ENCODE measurements around the gene PFKFB1.

Gene PFKFB1

DNA sequence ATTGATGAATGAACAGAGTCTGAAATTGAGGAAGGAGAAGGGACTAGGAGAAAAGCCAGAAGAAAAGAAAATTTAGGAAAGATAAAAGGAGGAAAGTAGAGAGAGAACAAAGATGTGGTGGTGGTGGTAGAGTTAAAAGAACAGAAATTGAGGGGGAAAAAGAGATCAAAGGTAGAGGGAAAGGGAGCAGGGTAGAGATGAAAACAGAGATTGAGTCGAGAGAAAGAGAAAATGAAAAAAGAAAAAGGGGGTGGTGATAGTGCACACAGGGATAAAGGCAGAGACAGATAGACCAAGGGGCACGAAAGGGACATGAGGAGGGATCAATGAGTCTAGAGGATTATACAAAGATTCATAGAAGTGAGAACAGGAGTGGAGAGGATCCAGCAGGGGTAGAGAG lies 32.9 kb upstream of the PFKFB1 start:
- no peaks in the 10 kb centered on the region for H3K36me3 ChIP-seq (ENCODE audit: insufficient read depth, low read length)
- TF ChIP-seq POLR2AphosphoS5 (IDR thresholded peaks at IDR 0.05; ENCODE audit: borderline replicate concordance, low read depth, low read length) (no peak), EZH2 (IDR thresholded peaks at IDR 0.05) (no peak), FOXP2 (optimal IDR thresholded peaks at IDR 0.05; ENCODE audit: control extremely low read depth, extremely low read length, insufficient read depth) (no peak)
- no peak overlapping the region for H3K9ac ChIP-seq (ENCODE audit: insufficient read length)
- no peaks in the 10 kb centered on the region for H3K9me3 ChIP-seq (ENCODE audit: low read depth, low read length)
- no peak for DNase-seq (ENCODE audit: low read depth, low spot score)
- H3K4me3 ChIP-seq: no peak overlapping the region
- H3K27ac ChIP-seq: no peak overlapping the region

DNA sequence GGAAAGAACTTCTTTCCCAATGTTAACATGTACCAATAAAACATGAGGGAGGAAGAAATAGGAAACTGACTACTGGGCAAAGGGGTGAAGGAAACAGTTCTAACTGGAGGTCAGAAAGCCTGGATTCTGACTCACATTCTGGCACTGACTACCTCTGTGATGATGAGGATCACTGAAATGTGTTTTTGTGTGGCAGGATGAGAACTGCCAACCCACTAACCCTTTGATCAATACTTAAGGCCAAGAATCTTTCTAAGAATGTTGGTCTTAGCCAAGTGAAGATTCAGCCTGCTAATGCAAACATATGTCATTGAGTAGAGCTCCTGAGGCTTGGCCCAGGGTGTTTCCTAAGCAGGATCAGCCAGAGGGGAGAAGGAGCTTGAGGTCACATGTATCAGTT lies 32.2 kb upstream of the PFKFB1 start:
- Histone ChIP-seq H3K4me3 (no peak overlapping the region), H3K9ac (ENCODE audit: insufficient read length) (no peak overlapping the region), H3K36me3 (ENCODE audit: insufficient read depth, low read length) (no peaks in the 10 kb centered on the region), H3K27ac (no peak overlapping the region), H3K9me3 (ENCODE audit: low read depth, low read length) (no peaks in the 10 kb centered on the region)
- no peak for TF ChIP-seq FOXP2 (optimal IDR thresholded peaks at IDR 0.05; ENCODE audit: control extremely low read depth, extremely low read length, insufficient read depth)
- TF ChIP-seq POLR2AphosphoS5 (IDR thresholded peaks at IDR 0.05; ENCODE audit: borderline replicate concordance, low read depth, low read length): no peak
- no peak for TF ChIP-seq EZH2 (IDR thresholded peaks at IDR 0.05)
- DNase-seq (ENCODE audit: low read depth, low spot score): no peak

DNA sequence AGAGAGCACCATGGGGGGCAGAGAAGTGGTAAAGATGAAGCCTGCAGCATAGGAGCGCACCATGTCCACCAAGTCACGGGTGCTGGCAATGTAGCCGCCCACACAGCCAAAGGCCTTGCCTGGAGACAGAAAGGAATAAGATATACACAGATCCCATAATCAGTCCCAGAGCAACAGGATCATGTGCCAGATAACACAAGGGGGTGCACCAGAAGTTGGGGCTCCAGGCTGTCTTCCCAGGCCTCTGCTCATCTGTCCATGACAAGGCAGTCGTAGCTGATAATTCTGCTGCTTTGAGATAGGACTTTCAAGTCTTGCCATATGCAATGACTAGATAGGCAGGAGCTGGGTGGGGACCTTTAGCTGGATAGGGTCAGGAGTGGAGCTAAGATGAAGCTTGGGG lies 20.9 kb upstream of the PFKFB1 start:
- no peak overlapping the region for H3K4me3 ChIP-seq
- no peaks in the 10 kb centered on the region for H3K36me3 ChIP-seq (ENCODE audit: insufficient read depth, low read length)
- no peak overlapping the region for H3K27ac ChIP-seq
- H3K9me3 ChIP-seq (ENCODE audit: low read depth, low read length): no peaks in the 10 kb centered on the region
- no peak overlapping the region for H3K9ac ChIP-seq (ENCODE audit: insufficient read length)
- no peak for TF ChIP-seq EZH2 (IDR thresholded peaks at IDR 0.05)
- TF ChIP-seq FOXP2 (optimal IDR thresholded peaks at IDR 0.05; ENCODE audit: control extremely low read depth, extremely low read length, insufficient read depth): no peak
- no peak for TF ChIP-seq POLR2AphosphoS5 (IDR thresholded peaks at IDR 0.05; ENCODE audit: borderline replicate concordance, low read depth, low read length)
- DNase-seq (ENCODE audit: low read depth, low spot score): no peak

DNA sequence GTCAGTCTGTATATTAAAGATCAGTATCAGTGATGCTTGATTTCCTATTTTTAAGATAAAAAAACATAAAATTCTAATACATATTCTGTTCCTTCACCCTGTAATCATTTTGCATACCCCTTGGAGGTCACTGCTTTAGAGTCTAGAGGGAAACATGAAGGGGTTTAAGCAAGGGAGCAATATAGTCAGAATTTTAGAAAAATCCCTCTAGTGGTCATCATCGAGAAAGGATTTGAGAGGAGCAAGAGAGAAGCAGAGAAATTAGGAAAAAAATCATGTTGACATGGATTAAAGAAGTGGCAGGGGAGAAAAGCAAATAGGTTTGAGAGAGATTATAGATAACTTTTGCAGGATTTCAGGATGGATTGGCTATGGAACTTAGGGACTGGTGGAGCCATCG lies 17.3 kb upstream of the PFKFB1 start:
- H3K27ac ChIP-seq: no peak overlapping the region
- no peaks in the 10 kb centered on the region; the same call in 1 of the 2 replicates for H3K36me3 ChIP-seq (ENCODE audit: insufficient read depth, low read length)
- no peak for DNase-seq (ENCODE audit: low read depth, low spot score)
- H3K4me3 ChIP-seq: no peak overlapping the region
- no peak for TF ChIP-seq EZH2 (IDR thresholded peaks at IDR 0.05)
- TF ChIP-seq POLR2AphosphoS5 (IDR thresholded peaks at IDR 0.05; ENCODE audit: borderline replicate concordance, low read depth, low read length): no peak
- TF ChIP-seq FOXP2 (optimal IDR thresholded peaks at IDR 0.05; ENCODE audit: control extremely low read depth, extremely low read length, insufficient read depth): no peak
- no peak overlapping the region for H3K9ac ChIP-seq (ENCODE audit: insufficient read length)
- H3K9me3 ChIP-seq (ENCODE audit: low read depth, low read length): no peaks in the 10 kb centered on the region

DNA sequence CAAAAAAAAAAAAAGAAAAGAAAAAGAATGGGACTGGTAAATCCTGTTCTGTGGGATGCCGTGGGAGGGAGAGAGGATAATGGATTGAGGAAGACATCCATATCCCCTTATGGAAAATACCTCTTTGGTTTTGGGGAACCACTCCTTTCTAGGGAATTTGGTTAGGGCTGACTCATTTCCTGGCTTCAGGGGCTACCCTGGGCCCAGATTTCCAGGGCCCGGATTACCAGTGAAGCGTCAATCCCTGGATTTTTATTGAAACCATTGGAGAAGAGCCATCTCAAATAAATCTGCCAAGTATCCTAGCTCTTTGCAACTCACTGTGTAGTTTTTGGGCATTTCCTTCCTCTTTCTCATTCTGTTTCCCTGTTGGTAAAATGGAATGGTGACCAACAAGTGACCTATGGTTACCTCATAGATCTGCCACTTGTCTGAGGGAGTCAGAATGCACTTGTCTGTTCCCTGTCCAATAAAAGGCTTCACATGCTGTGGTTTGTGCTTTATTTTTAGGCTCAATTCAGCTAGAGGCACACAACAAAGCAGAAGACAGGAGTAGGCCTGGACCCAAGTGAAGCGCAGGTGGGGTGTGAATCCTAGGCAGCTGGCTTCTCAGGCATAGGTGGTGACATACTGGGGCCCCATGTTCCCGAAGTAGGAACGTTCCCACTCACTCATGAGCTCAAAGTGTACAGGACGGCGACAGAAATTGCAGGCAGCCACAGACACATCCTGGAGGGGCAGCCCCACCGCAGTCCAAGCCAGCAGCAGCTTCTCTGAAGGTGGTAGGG lies 14.8 kb upstream of the PFKFB1 start:
- H3K9me3 ChIP-seq (ENCODE audit: low read depth, low read length): no peaks in the 10 kb centered on the region
- H3K9ac ChIP-seq (ENCODE audit: insufficient read length): no peak overlapping the region
- no peak for DNase-seq (ENCODE audit: low read depth, low spot score)
- no peak overlapping the region for H3K4me3 ChIP-seq
- H3K36me3 ChIP-seq (ENCODE audit: insufficient read depth, low read length): peaks cover 14% of the 10 kb centered on the region; the same call in 1 of the 2 replicates
- no peak overlapping the region for H3K27ac ChIP-seq
- no peak for TF ChIP-seq POLR2AphosphoS5 (IDR thresholded peaks at IDR 0.05; ENCODE audit: borderline replicate concordance, low read depth, low read length)
- TF ChIP-seq EZH2 (IDR thresholded peaks at IDR 0.05): no peak
- no peak for TF ChIP-seq FOXP2 (optimal IDR thresholded peaks at IDR 0.05; ENCODE audit: control extremely low read depth, extremely low read length, insufficient read depth)

DNA sequence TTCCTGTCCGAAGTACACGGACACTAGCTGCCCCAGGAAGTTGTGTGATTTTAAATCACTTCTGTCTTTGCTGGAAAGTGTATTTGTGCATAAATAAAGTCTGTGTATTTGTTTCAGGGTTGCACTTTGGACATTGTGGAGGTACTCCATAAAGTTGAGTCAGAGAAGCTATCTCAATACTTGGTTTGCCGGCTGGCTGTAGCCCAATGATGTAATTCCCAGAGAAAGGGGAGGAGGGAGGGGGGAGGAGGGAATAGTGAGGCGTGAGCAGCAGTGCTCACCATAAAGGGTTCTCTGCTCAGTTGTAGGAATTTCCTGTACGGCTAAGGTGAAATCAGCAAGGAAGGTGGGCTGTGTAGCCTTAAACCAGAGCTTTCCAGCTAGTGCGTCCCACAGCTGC lies 13.7 kb upstream of the PFKFB1 start:
- H3K36me3 ChIP-seq (ENCODE audit: insufficient read depth, low read length): peaks cover 26% of the 10 kb centered on the region; the same call in 1 of the 2 replicates
- H3K9me3 ChIP-seq (ENCODE audit: low read depth, low read length): no peaks in the 10 kb centered on the region
- no peak overlapping the region for H3K27ac ChIP-seq
- DNase-seq (ENCODE audit: low read depth, low spot score): no peak
- H3K4me3 ChIP-seq: no peak overlapping the region
- no peak overlapping the region for H3K9ac ChIP-seq (ENCODE audit: insufficient read length)
- TF ChIP-seq EZH2 (IDR thresholded peaks at IDR 0.05): no peak
- TF ChIP-seq FOXP2 (optimal IDR thresholded peaks at IDR 0.05; ENCODE audit: control extremely low read depth, extremely low read length, insufficient read depth): no peak
- TF ChIP-seq POLR2AphosphoS5 (IDR thresholded peaks at IDR 0.05; ENCODE audit: borderline replicate concordance, low read depth, low read length): no peak

DNA sequence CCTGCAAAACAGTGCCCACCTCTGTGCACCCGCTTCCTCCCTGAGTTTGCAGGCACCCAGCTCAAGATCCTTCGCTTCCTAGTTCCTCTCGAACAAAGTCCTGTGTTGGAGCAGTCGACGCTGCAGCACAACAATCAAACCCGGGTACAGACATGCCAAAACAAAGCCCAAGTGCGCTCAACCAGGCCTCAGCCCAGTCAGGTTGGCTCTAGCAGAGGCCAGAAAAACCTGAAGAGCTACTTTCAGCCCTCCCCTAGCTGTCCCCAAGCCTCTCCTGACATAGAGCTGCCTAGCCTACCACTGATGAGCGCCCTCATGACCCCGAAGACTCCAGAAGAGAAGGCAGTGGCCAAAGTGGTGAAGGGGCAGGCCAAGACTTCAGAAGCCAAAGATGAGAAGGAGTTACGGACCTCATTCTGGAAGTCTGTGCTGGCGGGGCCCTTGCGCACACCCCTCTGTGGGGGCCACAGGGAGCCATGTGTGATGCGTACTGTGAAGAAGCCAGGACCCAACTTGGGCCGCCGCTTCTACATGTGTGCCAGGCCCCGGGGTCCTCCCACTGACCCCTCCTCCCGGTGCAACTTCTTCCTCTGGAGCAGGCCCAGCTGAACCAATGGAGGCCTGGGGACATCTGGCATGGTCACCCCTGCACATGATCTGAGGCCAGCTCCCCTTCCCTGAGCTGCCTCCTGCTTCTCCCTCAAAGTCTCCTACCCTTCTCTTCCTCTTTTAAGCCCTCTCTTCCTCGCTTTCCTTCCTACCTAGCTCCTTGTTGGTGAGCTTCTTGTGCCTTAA lies 13.0 kb upstream of the PFKFB1 start:
- Histone ChIP-seq H3K4me3 (no peak overlapping the region), H3K36me3 (ENCODE audit: insufficient read depth, low read length) (peaks cover 32% of the 10 kb centered on the region; the same call in 1 of the 2 replicates), H3K27ac (no peak overlapping the region), H3K9ac (ENCODE audit: insufficient read length) (no peak overlapping the region), H3K9me3 (ENCODE audit: low read depth, low read length) (no peaks in the 10 kb centered on the region)
- TF ChIP-seq POLR2AphosphoS5 (IDR thresholded peaks at IDR 0.05; ENCODE audit: borderline replicate concordance, low read depth, low read length): no peak
- TF ChIP-seq FOXP2 (optimal IDR thresholded peaks at IDR 0.05; ENCODE audit: control extremely low read depth, extremely low read length, insufficient read depth): no peak
- no peak for TF ChIP-seq EZH2 (IDR thresholded peaks at IDR 0.05)
- DNase-seq (ENCODE audit: low read depth, low spot score): no peak

DNA sequence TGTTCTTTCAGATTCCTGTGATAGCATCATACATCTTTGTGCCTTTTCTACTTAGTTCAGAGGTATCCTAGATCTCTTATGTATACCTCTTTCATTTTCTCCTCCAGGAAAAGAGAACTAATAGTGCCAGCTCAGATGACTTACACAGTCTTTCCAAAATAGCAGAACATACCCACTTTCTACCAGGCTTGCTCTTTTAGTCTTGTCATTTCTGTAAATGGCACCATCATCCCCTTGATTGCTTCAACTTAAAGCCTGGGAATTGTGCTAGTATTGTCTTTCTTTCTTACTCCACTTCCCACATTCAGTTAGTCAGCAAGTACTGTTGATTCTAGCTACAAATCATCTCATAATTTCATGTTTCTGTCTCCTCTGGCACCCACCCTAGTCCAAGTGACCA lies 11.3 kb upstream of the PFKFB1 start:
- Histone ChIP-seq H3K9me3 (ENCODE audit: low read depth, low read length) (no peaks in the 10 kb centered on the region), H3K27ac (no peak overlapping the region), H3K36me3 (ENCODE audit: insufficient read depth, low read length) (peaks cover 35% of the 10 kb centered on the region; the same call in 1 of the 2 replicates), H3K9ac (ENCODE audit: insufficient read length) (no peak overlapping the region), H3K4me3 (no peak overlapping the region)
- no peak for DNase-seq (ENCODE audit: low read depth, low spot score)
- TF ChIP-seq EZH2 (IDR thresholded peaks at IDR 0.05) (no peak), FOXP2 (optimal IDR thresholded peaks at IDR 0.05; ENCODE audit: control extremely low read depth, extremely low read length, insufficient read depth) (no peak), POLR2AphosphoS5 (IDR thresholded peaks at IDR 0.05; ENCODE audit: borderline replicate concordance, low read depth, low read length) (no peak)

Data from SK-N-MC (cell line).